Measurements from ENCODE around the gene RTN4R.

RTN4R gene

GRCh38 chr22:20201837-20202392 lies 66.2 kb downstream of the RTN4R start:
- no peak for DNase-seq (ENCODE audit: low read depth)

- no peak for DNase-seq (ENCODE audit: low read depth)
Measured at GRCh38 chr22:20199906-20200305, 68.2 kb downstream of the RTN4R start.

GRCh38 chr22:20199413-20199842 lies 68.7 kb downstream of the RTN4R start:
- no peak for DNase-seq (ENCODE audit: low read depth)

GRCh38 chr22:20198557-20199319 lies 69.4 kb downstream of the RTN4R start:
- DNase-seq (ENCODE audit: low read depth) = no peak

- DNase-seq (ENCODE audit: low read depth) = no peak
Measured at GRCh38 chr22:20197407-20198030, 70.6 kb downstream of the RTN4R start.

GRCh38 chr22:20196094-20196842 lies 71.8 kb downstream of the RTN4R start:
- no peak for DNase-seq (ENCODE audit: low read depth)

- no peak for DNase-seq (ENCODE audit: low read depth)
Measured at GRCh38 chr22:20194681-20195593, 73.2 kb downstream of the RTN4R start.

GRCh38 chr22:20193761-20194494 lies 74.2 kb downstream of the RTN4R start:
- no peak for DNase-seq (ENCODE audit: low read depth)

GRCh38 chr22:20192972-20193760 lies 75.0 kb downstream of the RTN4R start:
- no peak for DNase-seq (ENCODE audit: low read depth)

- no peak for DNase-seq (ENCODE audit: low read depth)
Measured at GRCh38 chr22:20192293-20192971, 75.7 kb downstream of the RTN4R start.

- no peak for DNase-seq (ENCODE audit: low read depth)
Measured at GRCh38 chr22:20191803-20192202, 76.3 kb downstream of the RTN4R start.

All from HS-27A (cell line).